HepG2 (cell line): ENCODE results near the gene BRSK2. TPM values are rescaled to one million over a fixed set of nuclear protein-coding genes. Genes with fewer than 3 reads are reported as not detected.
A peak's percentile ranks its signal among the peaks of the same experiment; 100 is the strongest.

ENCODE experiments used
- CTCF ChIP-seq: sonication (generic); formaldehyde crosslinking; IDR thresholded peaks from 2 replicates; pipeline ENCODE4 v1.5.0; 2020; ENCODE audit warnings: mild to moderate bottlenecking, missing genetic modification reagents, moderate library complexity
- DRAP1 ChIP-seq: IDR thresholded peaks from 2 replicates; pipeline ENCODE4 v1.6.1; 2016; ENCODE audit warnings: missing genetic modification reagents, missing compliant biosample characterization
- RAD21 ChIP-seq: fragments of 450-650 bp; formaldehyde crosslinking; IDR thresholded peaks from 2 replicates; pipeline ENCODE4 v1.5.0; 2020; ENCODE audit warnings: mild to moderate bottlenecking
- RXRB ChIP-seq: IDR thresholded peaks from 2 replicates; pipeline ENCODE4 v1.6.1; 2016; ENCODE audit warnings: borderline replicate concordance, missing genetic modification reagents, missing compliant biosample characterization
- STAG1 ChIP-seq: sonication (generic); formaldehyde crosslinking; IDR thresholded peaks from 2 replicates; pipeline ENCODE4 v1.4.0; 2020; ENCODE audit warnings: missing genetic modification reagents
- ZBTB40 ChIP-seq, 2 experiments: fragments of 450-650 bp in 1 of 2; sonication (generic) in 1 of 2; formaldehyde crosslinking in 1 of 2; IDR thresholded peaks; 2 replicates each; pipeline versions ENCODE4 v1.6.1 to v1.8.0; 2016 to 2022; ENCODE audit warnings: antibody characterized with exemption in 1 of 2, mild to moderate bottlenecking in 1 of 2, missing genetic modification reagents in 1 of 2
- ZFP36L1 ChIP-seq: sonication (generic); formaldehyde crosslinking; IDR thresholded peaks from 2 replicates; pipeline ENCODE4 v1.8.0; 2022; ENCODE audit warnings: mild to moderate bottlenecking, missing genetic modification reagents, moderate library complexity
- polyA plus RNA-seq, 8 experiments: library from polyadenylated mRNA; depleted of rRNA in 3 of 8; stranded (reverse) in 7 of 8; unstranded in 1 of 8; fragments of >200 nt; fragmentation: Illumina TruSeq in 4 of 8; extraction: Trizol in 4 of 8; gene quantifications; 2 replicates each; pipeline versions ENCODE4 v1.2.1 to v1.2.3, GENCODE V29; 2011 to 2016; ENCODE audit warnings: low read depth in 4 of 8, missing spikeins in 1 of 8, mixed read lengths in 1 of 8; ENCODE audit not compliant: insufficient read depth in 1 of 8
- total RNA-seq, 5 experiments: library from RNA; depleted of rRNA; stranded (reverse); fragments of >200 nt; fragmentation: Illumina TruSeq; extraction: Trizol; gene quantifications; 2 replicates each; pipeline ENCODE4 v1.2.3, GENCODE V29; 2016; ENCODE audit warnings: low read depth in 1 of 5

The BRSK2 gene
- total and polyA plus RNA-seq, 2 of the 13 experiments (the other 11 are each of a cell fraction or from before 2014, with no cell fraction given), result 0.74 to 1.1 TPM

- TF ChIP-seq ZBTB40 (IDR thresholded peaks at IDR 0.05) (no peak), ZBTB40 (CRISPR knock-in tag; IDR thresholded peaks at IDR 0.05) (no peak), RXRB (peak; percentile 98), CTCF (CRISPR knock-in tag) (peak; percentile 79), STAG1 (CRISPR knock-in tag) (peak; percentile 74), RAD21 (CRISPR knock-in tag) (0 out of 2 replicates have a peak, but pooled peaks have one; percentile 35), DRAP1 (CRISPR knock-in tag) (no peak), ZFP36L1 (CRISPR knock-in tag) (no peak)
Observed at GRCh38 chr11:1387961-1388762, 1.6 kb upstream of the BRSK2 start (continued).
